ENCODE measurements around the gene GLI1.

DNA sequence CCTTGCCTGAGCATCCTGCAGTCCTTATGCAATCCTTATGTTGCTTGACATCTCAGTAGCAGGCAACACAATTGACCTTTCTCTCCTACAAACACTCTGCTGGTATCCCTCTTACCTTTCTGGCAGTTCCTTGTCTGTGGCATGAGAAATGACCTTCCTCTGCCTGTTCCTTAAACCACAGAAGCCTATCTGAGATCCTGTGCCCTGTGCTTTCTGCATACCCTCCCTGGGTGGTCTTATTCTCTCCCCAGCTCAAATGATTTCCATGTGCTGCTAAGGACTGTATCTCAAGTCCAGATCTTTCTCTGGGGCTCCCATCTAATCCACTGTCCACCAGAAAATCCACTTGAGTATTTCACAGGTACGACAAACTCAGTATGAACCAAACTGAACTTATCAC is 22.1 kb downstream of the GLI1 start:
- TF ChIP-seq CTCF (optimal IDR thresholded peaks at IDR 0.05 in 1 of 3, IDR thresholded peaks at IDR 0.05 in 1 of 3, conservative IDR thresholded peaks at IDR 0.05 in 1 of 3; ENCODE audit: extremely low read depth in 1 of 3, insufficient read depth in 2 of 3, low read length in 3 of 3) (no peak), EZH2 (IDR thresholded peaks at IDR 0.05; ENCODE audit: low read length) (no peak)
